GM11168 (cell line): ENCODE measurements around the gene SLC12A7.
"Not testable (repeated sequence)": the region's sequence is repeated elsewhere in the genome, so short reads cannot be mapped to it uniquely, and the experiment has no call there.

Source experiments
- in situ Hi-C: fragments of 300-500 bp; cut with MboI; formaldehyde crosslinking; loops from one replicate; pipeline ENCODE4 v1.12.0; 2022; ENCODE audit warnings: low sequenced_read_pairs; ENCODE audit not compliant: unreplicated experiment

SLC12A7 gene

DNA sequence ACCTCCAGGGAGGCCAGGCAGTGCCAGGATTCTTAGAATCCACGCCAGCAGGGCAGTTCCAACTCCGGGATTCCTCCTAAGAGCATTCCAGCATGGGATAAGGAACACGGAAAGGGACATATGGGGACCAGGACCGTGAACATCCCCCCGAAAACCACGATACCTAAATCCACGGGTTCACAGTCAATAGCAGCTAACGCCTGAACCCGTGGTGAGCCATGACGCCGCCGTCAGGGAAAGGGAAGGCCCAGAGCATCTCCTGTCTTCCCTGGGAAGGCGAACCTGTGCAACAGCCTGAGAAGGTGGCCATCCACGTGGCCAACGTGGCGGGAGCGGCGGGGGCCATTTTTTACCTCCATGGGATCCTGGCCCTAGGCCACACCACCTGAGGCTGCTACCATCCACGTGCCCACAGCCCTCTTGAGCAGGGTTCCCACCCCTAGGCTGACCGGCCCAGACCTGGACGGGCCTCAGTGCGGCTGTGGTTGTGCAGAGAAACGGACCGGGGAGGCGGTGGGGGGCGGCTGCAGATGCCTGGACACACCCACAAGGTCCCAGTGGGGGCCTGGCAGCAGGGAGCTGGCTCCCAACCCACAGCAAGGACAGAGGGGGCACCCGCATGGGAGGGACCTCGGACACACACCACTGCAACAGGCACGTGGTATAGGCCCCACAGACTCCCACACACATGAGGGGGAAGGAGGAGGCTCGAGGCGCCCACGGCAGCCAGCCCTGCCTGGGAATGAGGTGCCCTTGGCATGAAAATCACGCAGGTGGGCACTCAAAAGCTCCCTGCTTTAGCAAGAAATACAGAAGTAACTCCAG, 42.8 kb downstream of the SLC12A7 start:
- in situ Hi-C loops, result no loop called here

DNA sequence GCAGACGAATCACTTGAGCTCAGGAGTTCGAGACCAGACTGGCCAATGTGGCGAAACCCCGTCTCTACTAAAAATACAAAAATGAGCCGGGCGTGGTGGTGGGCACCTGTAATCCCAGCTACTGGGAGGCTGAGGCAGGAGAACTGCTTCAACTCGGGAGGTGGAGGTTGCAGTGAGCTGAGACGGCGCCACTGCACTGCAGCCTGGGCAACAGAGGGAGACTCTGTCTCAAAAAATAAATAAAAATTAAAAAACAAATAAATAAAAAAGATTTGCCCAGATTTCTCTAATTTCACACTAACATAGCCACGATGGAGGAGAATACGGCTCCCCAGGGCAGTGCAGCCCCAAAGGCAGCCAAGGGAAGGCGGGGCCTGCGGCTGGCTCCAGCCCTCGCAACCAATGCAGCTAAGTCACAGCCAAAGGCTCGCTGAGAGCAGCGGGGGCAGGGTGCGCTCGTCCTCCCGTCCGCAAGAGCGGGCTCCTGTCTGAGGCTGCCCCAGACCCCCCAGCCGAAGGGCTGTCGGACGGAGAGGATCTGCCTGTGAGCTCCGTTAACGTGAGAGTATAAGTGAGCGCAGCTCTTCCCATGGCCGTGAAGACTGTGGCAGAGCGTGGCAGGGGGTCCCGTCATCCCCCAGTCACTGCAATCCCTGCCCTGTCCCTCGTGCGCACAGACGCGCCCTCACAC, 43.5 kb downstream of the SLC12A7 start:
- in situ Hi-C loops, result no loop called here

DNA sequence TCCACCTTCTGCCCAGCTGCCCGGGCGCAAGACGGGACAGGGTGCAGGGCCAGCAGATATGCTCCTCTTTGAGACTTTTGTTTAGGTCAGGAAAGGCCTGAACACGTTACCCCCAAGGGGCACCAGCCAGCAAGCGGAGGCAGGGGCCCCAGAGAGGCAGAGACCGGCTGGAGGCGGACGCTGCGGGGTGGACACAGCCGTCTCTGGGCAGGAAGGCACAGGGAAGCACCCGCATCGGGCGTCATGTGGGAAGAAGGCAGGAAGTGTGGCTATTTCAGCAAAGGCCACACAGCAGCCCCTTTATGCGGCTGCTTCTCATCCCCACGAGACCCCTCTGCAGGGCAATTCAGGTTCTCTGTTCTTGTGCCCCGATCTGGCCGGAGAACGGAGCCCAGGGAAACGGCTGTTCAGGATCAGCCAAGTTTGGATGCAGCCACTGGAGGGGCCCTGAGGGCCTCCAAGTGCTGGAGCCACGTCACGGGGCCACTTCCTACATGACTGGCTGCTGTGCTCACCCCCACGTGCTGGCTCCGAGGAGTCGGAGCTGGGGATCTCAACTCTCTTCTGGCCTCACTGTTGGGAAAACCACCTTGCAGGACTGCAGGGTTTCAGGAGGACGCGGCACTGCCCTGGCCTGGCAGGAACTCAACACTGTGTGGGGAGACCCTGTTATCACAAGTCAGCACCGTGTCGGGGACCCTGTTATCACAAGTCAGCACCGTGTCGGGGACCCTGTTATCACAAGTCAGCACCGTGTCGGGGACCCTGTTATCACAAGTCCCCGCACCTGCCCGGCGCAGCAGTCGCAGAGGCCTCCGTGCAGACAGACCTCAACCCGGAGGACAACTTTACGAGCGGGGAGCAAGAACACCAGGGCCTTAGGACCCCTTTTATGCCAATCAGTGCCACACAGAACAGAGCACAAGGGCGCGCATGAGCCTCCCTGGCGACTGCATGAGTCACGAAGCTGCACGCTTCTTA, 44.4 kb downstream of the SLC12A7 start:
- in situ Hi-C loops, result no loop called here

DNA sequence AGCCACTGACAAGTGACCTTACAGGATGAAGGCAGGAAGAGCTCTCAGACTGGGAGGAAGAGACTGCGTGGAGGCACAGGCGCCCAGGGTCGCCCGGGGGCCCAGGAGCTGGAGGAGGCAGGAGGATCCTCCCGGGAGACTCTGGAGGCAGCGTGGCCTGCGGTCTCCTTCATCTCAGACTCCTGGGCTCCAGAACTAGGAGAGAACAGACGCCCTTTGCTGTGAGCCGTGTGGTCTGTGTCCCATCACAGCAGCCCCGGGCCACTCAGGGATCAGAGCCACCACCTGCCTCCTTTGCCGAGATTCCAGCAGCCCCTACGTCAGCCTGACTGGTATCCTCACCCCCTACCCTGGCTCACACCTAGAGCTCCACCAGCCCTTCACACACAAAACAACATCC, 45.2 kb downstream of the SLC12A7 start:
- in situ Hi-C loops, result no loop called here

DNA sequence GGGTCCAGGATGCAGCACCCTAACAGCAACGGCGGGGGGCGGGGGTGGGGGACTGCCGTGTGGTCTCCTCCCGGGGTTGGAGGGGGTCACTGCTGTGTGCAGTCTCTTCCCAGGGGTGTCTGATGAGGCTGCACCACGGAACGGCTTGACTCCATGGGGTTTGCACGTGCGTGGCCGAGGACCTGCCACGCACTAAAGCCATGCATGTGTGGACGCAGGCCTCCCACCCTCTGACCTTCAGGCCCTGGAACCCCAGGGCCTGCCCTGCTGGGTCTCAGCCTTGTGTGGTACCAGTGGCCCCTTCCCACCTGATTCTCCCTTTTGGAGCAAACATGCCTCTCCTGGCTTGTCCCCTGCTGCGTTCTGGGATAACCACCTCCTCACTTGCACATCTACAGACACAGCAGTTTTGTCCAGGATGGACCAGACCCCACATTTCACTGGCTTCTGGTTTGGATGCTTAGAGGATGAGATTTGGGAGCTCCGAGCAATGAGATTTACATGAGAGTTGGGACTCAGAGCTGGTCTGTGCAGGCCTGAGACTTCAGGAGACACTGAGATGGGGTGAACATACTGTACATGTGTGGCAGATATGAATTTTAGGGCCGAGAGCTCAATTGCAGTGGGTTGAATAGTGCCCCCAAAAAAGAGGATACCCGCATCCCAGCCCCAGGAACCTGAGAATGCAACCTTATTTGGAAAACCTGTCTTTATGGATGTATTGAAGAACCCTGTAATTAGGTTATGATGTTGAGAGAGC, 45.8 kb downstream of the SLC12A7 start:
- in situ Hi-C loops, result no loop called here

DNA sequence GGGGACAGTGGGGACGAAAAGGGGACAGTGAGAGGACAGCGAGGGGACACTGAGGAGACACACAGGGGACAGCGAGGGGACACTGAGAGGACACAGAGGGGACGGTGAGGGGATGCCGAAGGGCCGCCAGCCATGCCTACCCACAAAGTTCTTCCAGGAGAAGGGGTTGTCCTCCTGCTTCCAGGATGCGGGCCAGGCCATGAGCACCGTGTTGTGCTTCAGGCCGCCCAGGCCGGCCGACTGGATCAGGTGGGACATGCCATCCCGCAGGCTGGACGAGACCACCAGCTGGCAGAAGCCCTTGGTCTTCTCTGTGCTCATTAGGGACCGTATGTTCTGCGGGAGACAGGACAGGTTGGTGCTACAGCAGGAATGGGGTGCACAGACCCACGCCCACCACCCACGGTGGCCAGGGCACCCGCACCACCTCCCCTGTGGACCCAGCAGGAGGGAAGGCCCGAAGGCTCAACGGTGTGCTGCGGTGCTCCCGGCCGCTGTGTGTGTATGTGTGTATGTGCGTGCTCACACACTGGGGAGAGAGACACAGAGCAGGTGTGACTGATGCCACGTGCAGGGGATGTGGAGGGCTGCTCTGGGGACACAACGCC, 46.6 kb downstream of the SLC12A7 start:
- in situ Hi-C loops, result no loop called here

DNA sequence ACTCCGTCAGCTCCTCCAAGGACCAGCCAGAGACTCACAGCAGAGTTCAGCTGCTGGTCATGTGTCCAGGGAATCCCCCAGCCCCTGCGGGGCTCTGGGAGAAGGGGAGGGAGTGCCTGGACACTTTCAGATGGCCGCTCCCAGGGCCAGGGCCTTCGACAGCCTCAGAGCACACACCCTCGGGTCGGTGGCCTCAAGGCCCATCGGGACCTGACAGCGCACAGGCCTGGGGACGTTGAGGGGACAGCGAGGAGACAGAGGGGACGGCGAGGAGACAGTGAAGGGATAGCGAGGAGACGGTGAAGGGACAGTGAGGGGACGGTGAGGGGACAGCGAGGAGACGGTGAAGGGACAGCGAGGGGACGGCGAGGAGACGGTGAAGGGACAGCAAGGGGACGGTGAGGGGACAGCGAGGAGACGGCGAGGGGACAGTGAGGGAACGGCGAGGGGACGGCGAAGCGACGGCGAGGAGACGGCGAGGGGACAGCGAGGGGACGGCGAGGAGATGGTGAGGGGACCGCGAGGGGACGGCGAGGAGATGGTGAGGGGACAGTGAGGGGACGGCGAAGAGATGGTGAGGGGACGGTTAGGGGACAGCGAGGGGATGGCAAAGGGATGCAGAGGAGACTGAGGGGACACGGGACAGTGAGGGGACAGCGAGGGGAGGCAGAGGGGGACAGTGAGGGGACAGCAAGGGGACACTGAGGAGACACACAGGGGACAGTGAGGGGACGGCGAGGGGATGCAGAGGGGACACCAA, 47.3 kb downstream of the SLC12A7 start:
- in situ Hi-C loops, result no loop called here

DNA sequence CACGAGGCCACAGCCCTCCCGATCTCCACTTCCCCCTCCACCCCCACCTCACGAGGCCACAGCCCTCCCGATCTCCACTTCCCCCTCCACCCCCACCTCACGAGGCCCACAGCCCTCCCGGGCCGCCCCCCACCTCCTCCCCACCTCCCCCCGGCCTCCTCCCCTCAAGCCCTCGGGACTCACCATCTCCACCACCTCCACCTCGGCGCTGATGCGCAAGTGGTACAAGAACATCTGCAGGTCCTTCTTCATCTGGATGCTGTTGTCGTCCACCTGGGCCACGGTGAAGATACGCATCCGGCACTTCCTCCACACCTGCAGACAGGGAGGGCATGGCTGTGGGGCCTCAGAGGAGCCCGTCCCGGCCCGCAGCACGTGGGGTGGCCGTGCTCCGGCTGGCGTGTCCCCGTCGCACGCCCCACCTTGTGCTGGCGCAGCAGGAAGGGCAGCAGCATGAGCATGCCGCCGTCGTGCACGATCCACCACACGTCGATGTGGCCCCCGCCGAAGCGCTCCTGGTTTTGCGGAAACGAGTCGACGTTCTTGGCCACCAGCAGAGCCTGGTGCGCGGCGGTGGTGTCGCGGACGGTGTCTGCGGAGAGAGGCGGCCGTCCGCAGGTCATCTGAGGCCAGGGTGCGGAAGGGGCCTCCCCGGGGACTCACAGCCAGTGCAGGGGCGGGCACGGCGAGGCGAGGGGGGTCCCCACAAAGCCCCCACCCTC, 48.0 kb downstream of the SLC12A7 start:
- in situ Hi-C loops, result no loop called here

DNA sequence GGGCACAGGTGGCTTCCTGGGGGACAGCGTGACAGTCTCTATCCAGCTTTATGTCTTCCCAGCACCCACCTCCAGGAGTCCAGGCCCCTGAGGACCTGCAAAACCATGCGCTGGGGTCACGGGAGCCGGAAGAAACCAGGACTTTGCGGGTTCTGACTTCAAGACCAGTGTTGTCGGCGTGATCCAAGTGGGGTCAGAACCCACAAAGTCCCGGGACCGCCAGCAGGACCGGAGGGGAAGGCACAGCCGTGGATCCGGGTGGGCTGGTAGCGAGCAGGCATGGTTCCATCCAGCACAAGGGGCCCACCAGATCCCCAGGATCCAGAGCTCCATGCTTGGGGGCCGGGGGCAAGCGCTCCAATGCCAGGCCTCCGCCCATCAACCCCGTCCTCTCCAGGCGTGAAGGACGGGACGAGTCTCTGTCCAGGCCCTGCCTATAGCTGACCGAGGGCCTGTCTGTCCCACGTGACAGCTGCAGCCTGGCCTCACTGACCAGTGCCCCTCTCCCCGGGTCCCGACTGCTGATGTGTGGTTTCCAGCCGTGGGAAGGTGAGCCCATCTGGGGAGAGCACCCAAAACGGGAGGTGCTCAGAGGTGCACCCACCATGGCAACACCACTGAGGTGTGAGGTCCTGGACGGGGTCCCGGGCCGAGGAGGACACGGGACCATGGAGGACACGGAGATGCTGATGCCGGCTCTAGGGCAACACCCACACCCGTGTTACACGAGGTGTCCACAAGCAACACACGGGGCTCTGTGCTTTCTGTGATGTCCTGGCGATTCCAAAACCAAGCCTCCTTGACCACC, 48.9 kb downstream of the SLC12A7 start:
- in situ Hi-C loops, result no loop called here

DNA sequence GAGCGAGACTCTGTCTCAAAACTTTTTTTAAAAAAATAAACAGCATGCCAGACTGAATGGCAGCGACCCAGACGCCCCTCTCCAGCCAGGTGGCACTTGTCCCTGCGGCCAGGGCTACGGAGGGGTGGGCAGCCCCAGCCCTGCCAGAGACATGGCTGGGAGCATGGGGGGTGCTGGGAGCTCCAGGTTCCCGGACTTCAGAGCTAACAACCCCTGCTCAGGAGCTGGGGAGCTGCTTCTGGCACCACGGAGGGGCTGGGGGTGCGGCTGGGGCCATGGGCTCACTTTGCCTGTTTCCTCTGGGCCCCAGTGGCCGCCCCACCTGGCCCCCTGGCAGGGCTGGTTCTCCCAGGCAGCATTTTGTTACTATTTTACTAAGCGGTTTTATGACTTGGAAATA, 49.9 kb downstream of the SLC12A7 start:
- in situ Hi-C loops, result no loop called here

DNA sequence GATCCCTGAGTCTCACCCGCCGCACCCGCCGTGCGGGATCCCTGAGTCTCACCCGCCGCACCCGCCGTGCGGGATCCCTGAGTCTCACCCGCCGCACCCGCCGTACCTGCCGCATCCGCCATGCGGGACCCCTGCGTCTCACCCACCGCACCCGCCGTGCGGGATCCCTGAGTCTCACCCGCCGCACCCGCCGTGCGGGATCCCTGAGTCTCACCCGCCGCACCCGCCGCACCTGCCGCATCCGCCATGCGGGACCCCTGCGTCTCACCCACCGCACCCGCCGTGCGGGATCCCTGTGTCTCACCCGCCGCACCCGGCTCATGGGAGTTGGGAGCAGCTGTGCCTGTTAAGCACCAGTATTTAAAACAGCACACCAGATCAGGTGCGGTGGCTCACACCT, 50.6 kb downstream of the SLC12A7 start:
- in situ Hi-C loops, result not testable (repeated sequence)

DNA sequence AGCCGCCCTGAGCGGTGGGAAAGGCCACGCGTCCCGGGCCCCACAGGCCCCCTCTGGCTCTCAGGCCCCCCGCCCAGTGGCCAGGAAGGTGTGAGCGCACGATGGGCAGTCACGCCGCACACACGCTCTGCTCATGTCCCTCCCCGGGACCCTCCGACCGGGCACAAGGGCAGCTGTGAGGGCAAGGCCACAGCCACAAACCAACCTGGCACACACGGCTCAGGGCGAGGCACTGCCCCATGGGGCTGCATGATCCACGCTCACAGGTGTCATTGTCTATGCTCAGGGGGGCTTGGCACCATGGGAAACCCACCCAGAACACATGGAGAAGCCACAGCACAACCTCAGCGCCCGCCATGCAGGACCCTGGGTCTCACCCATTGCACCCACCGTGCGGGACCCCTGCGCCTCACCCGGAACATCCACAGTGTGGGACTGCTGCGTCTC, 51.3 kb downstream of the SLC12A7 start:
- in situ Hi-C loops, result no loop called here

DNA sequence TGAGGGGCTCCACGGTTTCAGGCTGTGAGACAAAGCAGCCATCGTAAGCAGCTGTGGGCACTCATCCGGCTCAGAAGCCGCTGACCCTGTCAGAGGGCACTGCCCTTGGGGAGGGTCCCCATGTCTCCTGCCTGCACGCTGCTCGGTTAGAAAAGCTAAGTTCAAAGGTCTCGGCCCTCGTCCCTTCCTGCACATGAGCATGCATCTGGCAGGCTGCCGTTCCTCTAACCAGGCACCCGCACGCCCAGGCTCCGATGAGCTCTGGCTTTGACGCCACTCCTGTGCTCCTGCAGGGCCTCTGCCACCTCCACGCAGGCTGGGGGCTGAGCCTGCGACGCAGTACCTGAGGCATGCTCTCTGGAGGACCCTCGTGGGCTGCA, 52.0 kb downstream of the SLC12A7 start:
- in situ Hi-C loops, result loop anchor here (5.0 kb wide), 1 partner anchor 63 kb away; no protein-coding TSS in a partner anchor

DNA sequence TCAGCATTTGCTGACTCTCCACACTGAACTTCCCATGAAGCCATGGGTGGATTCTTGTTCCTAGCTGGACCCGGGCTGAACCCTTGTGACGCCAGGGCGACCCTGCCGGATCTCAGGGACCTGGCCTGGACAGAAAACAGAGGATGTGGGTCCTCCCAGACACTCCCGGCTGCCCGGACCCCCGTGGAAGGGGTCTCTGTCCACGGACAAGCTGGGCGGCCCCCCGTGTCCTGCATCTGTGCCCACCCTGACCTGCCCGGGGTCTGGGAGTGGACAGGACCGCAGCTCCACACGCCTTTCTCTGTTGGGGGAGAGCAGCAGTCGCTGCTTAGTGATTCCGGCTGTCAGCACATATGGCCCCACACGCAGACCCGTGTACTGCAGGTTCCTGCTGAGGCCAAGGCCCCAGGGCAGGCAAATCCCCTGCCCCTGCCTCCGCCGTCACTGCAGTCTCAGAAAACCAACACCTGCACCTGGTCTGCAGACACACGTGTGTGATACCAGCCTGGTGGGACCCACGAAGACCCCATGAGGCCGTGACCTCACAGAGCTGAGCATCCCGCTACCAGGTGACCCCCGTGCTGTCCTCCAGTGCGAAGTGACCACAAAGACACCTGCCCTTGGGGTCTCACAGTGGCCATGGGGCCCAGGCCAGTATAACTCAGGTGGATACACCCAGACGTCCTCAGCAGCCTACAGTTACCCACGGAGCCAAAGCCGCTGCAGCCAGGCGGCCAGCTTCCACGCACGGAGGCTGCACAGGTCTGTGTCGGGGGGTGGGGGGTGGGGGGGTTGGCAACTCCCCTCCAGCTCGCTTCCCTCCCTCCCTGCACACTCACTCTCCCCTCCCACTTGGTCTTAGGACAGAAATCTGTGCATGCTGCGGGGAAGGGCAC, 52.6 kb downstream of the SLC12A7 start:
- in situ Hi-C loops, result loop anchor here (5.0 kb wide), 1 partner anchor 62 kb away; no protein-coding TSS in a partner anchor

DNA sequence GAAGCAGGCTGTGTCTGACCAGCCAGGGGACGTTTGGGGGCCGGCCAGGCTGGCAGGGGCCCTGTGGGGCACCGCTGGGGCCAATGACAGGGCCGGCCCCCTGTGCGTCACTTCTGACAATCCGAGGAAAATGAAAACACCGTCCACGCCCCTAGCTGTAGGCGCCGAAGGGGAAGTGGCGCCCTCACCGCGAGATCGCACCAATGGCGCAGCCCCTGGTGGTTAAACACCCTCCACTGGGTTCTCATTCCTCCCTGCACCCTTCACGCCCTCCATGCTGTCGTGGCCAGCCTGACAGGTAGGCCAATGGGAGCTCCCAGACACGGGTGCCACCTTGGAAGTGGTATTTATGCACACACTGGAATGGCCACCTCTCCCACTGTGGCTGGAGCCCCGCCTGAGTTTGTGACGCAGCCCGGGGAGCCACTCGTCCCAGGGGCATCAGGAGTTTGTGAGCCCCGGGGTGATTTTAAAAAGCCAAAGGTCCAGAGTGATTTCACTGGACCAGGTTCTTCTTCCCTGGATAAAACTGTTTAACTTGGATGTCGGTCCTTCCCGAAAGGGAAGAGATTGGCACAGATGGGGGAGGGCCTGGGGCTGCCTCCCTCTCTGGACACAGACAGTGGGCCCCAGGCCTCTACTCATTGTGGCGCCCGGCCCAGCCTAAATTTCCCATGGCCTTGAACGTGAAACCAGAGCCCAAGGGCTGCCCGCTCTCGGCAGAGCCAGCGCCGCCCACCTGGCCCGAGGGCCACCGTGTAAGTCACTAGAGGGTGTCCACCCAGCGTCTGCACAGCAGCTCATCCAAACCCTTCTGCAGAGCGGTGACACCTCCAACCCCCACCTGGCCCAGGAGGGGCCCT, 53.5 kb downstream of the SLC12A7 start:
- in situ Hi-C loops, result loop anchor here (5.0 kb wide), 1 partner anchor 61 kb away; no protein-coding TSS in a partner anchor
